Peyer's patch (tissue), 4 donors: Measurements from ENCODE around the gene PSMD14. TPM values are rescaled to one million over a fixed set of nuclear protein-coding genes. Genes with fewer than 3 reads are reported as not detected.

ENCODE experiments used
- DNase-seq, 3 donors: peaks; one replicate each; pipeline ENCODE4 v3.0.0-alpha.2; 2017 to 2019
- H3K27ac ChIP-seq, 4 donors: fragments of 200-600 bp; sonication (generic); one replicate each; pipeline ENCODE4 v1.5.1; 2016 to 2019
- H3K27me3 ChIP-seq, 2 donors: fragments of 200-600 bp; sonication (generic); one replicate each; pipeline ENCODE4 v1.5.1; 2019
- H3K36me3 ChIP-seq, 3 donors: fragments of 200-600 bp; sonication (generic); one replicate each; pipeline ENCODE4 v1.5.1; 2016 to 2019
- H3K4me1 ChIP-seq, 4 donors: fragments of 200-600 bp; sonication (generic); one replicate each; pipeline ENCODE4 v1.5.1; 2016 to 2019
- H3K4me3 ChIP-seq, 4 donors: fragments of 200-600 bp; sonication (generic); 1 replicate in 3 of 4; 2 replicates in 1 of 4; pipeline ENCODE4 v1.5.1; 2016 to 2019; ENCODE audit warnings: mild to moderate bottlenecking in 1 of 4
- H3K9me3 ChIP-seq, 4 donors: fragments of 200-600 bp; sonication (generic); one replicate each; pipeline ENCODE4 v1.5.1; 2016 to 2019; ENCODE audit warnings: mild to moderate bottlenecking in 1 of 4
- CTCF ChIP-seq, 6 experiments: fragments of 450-650 bp in 4 of 6; fragments of 200-600 bp in 2 of 6; sonication (generic) in 1 of 6; IDR thresholded peaks; one replicate each; pipeline ENCODE4 v1.5.1; 2017 to 2019; ENCODE audit warnings: antibody characterized with exemption in 6 of 6, mild to moderate bottlenecking in 3 of 6, moderate library complexity in 1 of 6
- POLR2A ChIP-seq, 2 donors: fragments of 450-650 bp; IDR thresholded peaks; one replicate each; pipeline ENCODE4 v1.5.1; 2017; ENCODE audit warnings: antibody characterized with exemption in 2 of 2, mild to moderate bottlenecking in 2 of 2, moderate library complexity in 2 of 2
- total RNA-seq, 4 donors: library from RNA; depleted of rRNA; stranded (reverse); fragments of >200 nt; gene quantifications; one replicate each; pipeline ENCODE4 v1.1.0, GENCODE V29; 2016

Gene PSMD14
- total RNA-seq, 4 donors from 2014 or later, result 22.3 to 35.1 (median 24.6) TPM

GRCh38 chr2:161344692-161345091 is 36.5 kb downstream of the PSMD14 start:
- TF ChIP-seq POLR2A (IDR thresholded peaks at IDR 0.05) (no peak), CTCF (IDR thresholded peaks at IDR 0.05) (no peak)
- Histone ChIP-seq H3K4me3 (no peak overlapping the region), H3K9me3 (no peaks in the 10 kb centered on the region), H3K4me1 (no peaks in the 10 kb centered on the region), H3K27ac (no peak overlapping the region), H3K36me3 (no peaks in the 10 kb centered on the region), H3K27me3 (no peaks in the 10 kb centered on the region)
- no peak for DNase-seq

- Histone ChIP-seq H3K4me1 (peaks cover 0 to 5% (median 0%) of the 10 kb centered on the region in 4 donors), H3K36me3 (no peaks in the 10 kb centered on the region)
These were observed 43.5 kb downstream of the PSMD14 start for GRCh38 chr2:161351678-161352077.

GRCh38 chr2:161352719-161353118 is 44.5 kb downstream of the PSMD14 start:
- Histone ChIP-seq H3K4me1 (peaks cover 0 to 5% (median 0%) of the 10 kb centered on the region in 4 donors), H3K4me3 (no peak overlapping the region), H3K27ac (no peak overlapping the region), H3K9me3 (no peaks in the 10 kb centered on the region), H3K36me3 (no peaks in the 10 kb centered on the region), H3K27me3 (no peaks in the 10 kb centered on the region)
- no peak for TF ChIP-seq POLR2A (IDR thresholded peaks at IDR 0.05)
- TF ChIP-seq CTCF (IDR thresholded peaks at IDR 0.05), result no peak
- no peak for DNase-seq

More at GRCh38 chr2:161351678-161352077, 43.5 kb downstream of the PSMD14 start:
- H3K27ac ChIP-seq, result no peak overlapping the region
- no peak for DNase-seq
- no peaks in the 10 kb centered on the region for H3K27me3 ChIP-seq
- no peaks in the 10 kb centered on the region for H3K9me3 ChIP-seq
- no peak for TF ChIP-seq CTCF (IDR thresholded peaks at IDR 0.05)
- TF ChIP-seq POLR2A (IDR thresholded peaks at IDR 0.05), result no peak
- no peak overlapping the region for H3K4me3 ChIP-seq

GRCh38 chr2:161353543-161353942 is 45.3 kb downstream of the PSMD14 start:
- no peaks in the 10 kb centered on the region for H3K9me3 ChIP-seq
- peaks cover 0 to 5% (median 0%) of the 10 kb centered on the region in 4 donors for H3K4me1 ChIP-seq
- no peak for DNase-seq
- no peaks in the 10 kb centered on the region for H3K27me3 ChIP-seq
- no peaks in the 10 kb centered on the region for H3K36me3 ChIP-seq
- no peak overlapping the region for H3K27ac ChIP-seq
- TF ChIP-seq CTCF (IDR thresholded peaks at IDR 0.05) (no peak), POLR2A (IDR thresholded peaks at IDR 0.05) (no peak)
- H3K4me3 ChIP-seq, result no peak overlapping the region

DNA sequence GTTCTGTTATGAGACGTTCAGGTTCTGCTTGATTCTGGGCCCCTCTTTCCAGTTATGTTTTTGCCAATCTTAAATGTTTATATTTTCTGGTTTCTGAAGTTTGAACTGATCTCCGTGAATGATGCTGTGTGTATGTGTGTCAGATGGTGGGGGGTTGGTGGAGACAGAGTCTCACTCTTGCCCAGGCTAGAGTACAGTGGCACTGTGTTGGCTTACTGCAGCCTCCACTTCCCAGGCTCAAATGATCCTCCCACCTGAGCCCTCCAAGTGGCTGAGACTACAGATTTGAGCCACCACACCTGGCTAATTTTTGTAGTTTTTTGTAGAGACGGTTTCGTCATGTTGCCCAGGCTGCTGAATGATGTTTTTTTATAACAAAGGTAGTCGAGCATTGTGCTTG is 45.9 kb downstream of the PSMD14 start:
- H3K9me3 ChIP-seq, result no peaks in the 10 kb centered on the region
- H3K27ac ChIP-seq, result no peak overlapping the region
- no peak for TF ChIP-seq POLR2A (IDR thresholded peaks at IDR 0.05)
- no peak for TF ChIP-seq CTCF (IDR thresholded peaks at IDR 0.05)
- H3K36me3 ChIP-seq, result no peaks in the 10 kb centered on the region
- no peak for DNase-seq
- H3K4me3 ChIP-seq, result no peak overlapping the region
- no peaks in the 10 kb centered on the region for H3K27me3 ChIP-seq
- H3K4me1 ChIP-seq, result peaks cover 0 to 5% (median 0%) of the 10 kb centered on the region in 4 donors

DNA sequence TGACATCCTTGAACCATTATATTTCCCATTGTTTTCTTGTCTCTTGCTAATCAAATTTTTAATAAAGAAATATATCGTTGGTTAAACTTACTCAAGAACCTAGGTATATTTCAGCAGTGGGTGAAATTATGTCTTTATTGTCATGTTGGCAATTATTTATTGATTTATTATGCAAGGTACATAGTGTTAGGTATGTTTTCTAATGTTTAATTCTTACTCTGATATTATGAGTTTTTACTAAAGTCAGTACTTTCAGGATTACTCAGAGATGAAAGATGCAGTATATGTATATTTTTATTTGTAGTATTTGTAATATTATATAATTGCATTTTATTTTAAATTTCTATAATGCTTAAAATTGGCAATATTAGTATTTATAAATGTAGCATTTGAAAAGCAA is 46.9 kb downstream of the PSMD14 start:
- Histone ChIP-seq H3K4me3 (no peak overlapping the region), H3K27ac (no peak overlapping the region), H3K4me1 (peaks cover 0 to 5% (median 0%) of the 10 kb centered on the region in 4 donors), H3K27me3 (no peaks in the 10 kb centered on the region), H3K9me3 (no peaks in the 10 kb centered on the region), H3K36me3 (no peaks in the 10 kb centered on the region)
- DNase-seq, result no peak
- no peak for TF ChIP-seq CTCF (IDR thresholded peaks at IDR 0.05)
- no peak for TF ChIP-seq POLR2A (IDR thresholded peaks at IDR 0.05)
